Panc1 (cell line): ENCODE results near the gene LMBRD1. TPM values are rescaled to one million over a fixed set of nuclear protein-coding genes. Genes with fewer than 3 reads are reported as not detected.
"Not testable (repeated sequence)": the region's sequence is repeated elsewhere in the genome, so short reads cannot be mapped to it uniquely, and the experiment has no call there.

Source experiments
- ATAC-seq: fragments of 200-7000 bp; cut with Tn5 transposase; 2 replicates; pipeline ENCODE4 v1.9.1; 2020; ENCODE audit warnings: mild to moderate bottlenecking, moderate library complexity
- BruUV-seq: library from RNA; stranded (reverse); fragments of 400-500 nt; replicated peaks from 2 replicates; lab custom pipeline; 2021; lab: Mats Ljungman, UMichigan
- CTCF ChIA-PET: fragments of 300-600 bp; sonication (Branson Sonifier 250); formaldehyde crosslinking; loops from one replicate; lab custom pipeline; 2022; ENCODE audit warnings: antibody characterized with exemption; lab: Charles Lee
- POLR2A ChIA-PET: fragments of 300-600 bp; sonication (Branson Sonifier 250); formaldehyde crosslinking; loops from one replicate; lab custom pipeline; 2022; ENCODE audit warnings: antibody characterized with exemption; lab: Charles Lee
- DNase-seq: peaks from one replicate; pipeline ENCODE4 v3.0.0-alpha.2; 2010; ENCODE audit warnings: low read depth, low spot score
- H3K27ac ChIP-seq: 2 replicates; pipeline ENCODE4 v1.5.1; 2011; ENCODE audit warnings: mild to moderate bottlenecking, low read length, inconsistent platforms
- H3K27me3 ChIP-seq: fragments of 200-500 bp; sonication (Bioruptor generic); 2 replicates; pipeline ENCODE4 v1.6.0; 2014; ENCODE audit warnings: low read length, inconsistent platforms; ENCODE audit not compliant: control insufficient read depth, insufficient read depth
- H3K36me3 ChIP-seq: fragments of 200-500 bp; sonication (Bioruptor generic); 2 replicates; pipeline ENCODE4 v1.5.1; 2014; ENCODE audit warnings: inconsistent platforms, mild to moderate bottlenecking, low read length, moderate library complexity; ENCODE audit not compliant: control insufficient read depth, insufficient read depth
- H3K4me1 ChIP-seq: 2 replicates; pipeline ENCODE4 v1.5.1; 2011; ENCODE audit warnings: inconsistent platforms, mild to moderate bottlenecking, low read length, moderate library complexity; ENCODE audit not compliant: control insufficient read depth, insufficient read depth
- H3K4me3 ChIP-seq, 2 experiments: 2 replicates each; pipeline ENCODE4 v1.5.1; 2011 to 2012; ENCODE audit warnings: low read depth in 2 of 2, low read length in 2 of 2, mild to moderate bottlenecking in 2 of 2, inconsistent platforms in 1 of 2, moderate library complexity in 1 of 2
- H3K9me3 ChIP-seq: fragments of 200-500 bp; sonication (Bioruptor generic); 2 replicates; pipeline ENCODE4 v1.5.1; 2014; ENCODE audit warnings: low read depth, mild to moderate bottlenecking, inconsistent platforms, low read length, moderate library complexity; ENCODE audit not compliant: control insufficient read depth, insufficient read depth
- CTCF ChIP-seq: fragments of 450-650 bp; IDR thresholded peaks from 2 replicates; pipeline ENCODE4 v1.5.1; 2017; ENCODE audit warnings: mild to moderate bottlenecking
- POLR2AphosphoS5 ChIP-seq: IDR thresholded peaks from 2 replicates; pipeline ENCODE4 v1.6.1; 2012; ENCODE audit warnings: mild to moderate bottlenecking, low read depth, low read length, moderate library complexity
- REST ChIP-seq, 2 experiments: IDR thresholded peaks; 2 replicates each; pipeline ENCODE4 v1.6.1; 2011 to 2012; ENCODE audit warnings: low read depth in 2 of 2, control low read depth in 1 of 2, low read length in 1 of 2, mild to moderate bottlenecking in 1 of 2, moderate library complexity in 1 of 2; ENCODE audit not compliant: insufficient read depth in 1 of 2
- SIN3A ChIP-seq: IDR thresholded peaks from 2 replicates; pipeline ENCODE4 v1.6.1; 2012; ENCODE audit warnings: low read depth, mild to moderate bottlenecking, low read length, moderate library complexity, borderline replicate concordance; ENCODE audit not compliant: insufficient read depth
- TCF7L2 ChIP-seq: IDR thresholded peaks from 2 replicates; pipeline ENCODE4 v1.6.1; 2011; ENCODE audit warnings: mild to moderate bottlenecking, low read depth, low read length, inconsistent platforms
- in situ Hi-C: cut with HindIII; loops from 2 replicates; pipeline ENCODE4 v1.10.0; 2016; ENCODE audit warnings: low sequenced_read_pairs, low pct_unique_long_range_greater_than_20kb
- intact Hi-C: fragments of 100-400 bp; cut with micrococcal nuclease; formaldehyde crosslinking; loops from one replicate; pipeline ENCODE4 v1.10.0; 2022; ENCODE audit not compliant: unreplicated experiment
- total RNA-seq: library from RNA; stranded (reverse); gene quantifications from one replicate; pipeline ENCODE4 v1.2.1, GENCODE V29; 2021; ENCODE audit not compliant: unreplicated experiment

Gene LMBRD1
- total RNA-seq, 1 experiment from 2014 or later: 17.9 TPM

- Histone ChIP-seq H3K36me3 (no peaks in the 10 kb centered on the region), H3K4me1 (peaks cover 3% of the 10 kb centered on the region), H3K27me3 (no peaks in the 10 kb centered on the region), H3K27ac (no peak overlapping the region), H3K4me3 (no peak overlapping the region), H3K9me3 (no peaks in the 10 kb centered on the region)
- no peak for TF ChIP-seq POLR2AphosphoS5
- TF ChIP-seq TCF7L2: no peak
- no peak for TF ChIP-seq CTCF
- no peak for TF ChIP-seq REST (IDR thresholded peaks at IDR 0.05; ENCODE audit: insufficient read depth in 1 of 2, low read depth in 2 of 2, low read length in 1 of 2)
- no peak for TF ChIP-seq SIN3A
- BruUV-seq: no TSS peak
- in situ Hi-C loops (no loop called here), intact Hi-C loops (no loop called here)
- CTCF ChIA-PET: no interaction called here
- no peak for DNase-seq
- no peak for ATAC-seq
- POLR2A ChIA-PET: no interaction called here
Observed at GRCh38 chr6:69790629-69791028, 6.2 kb downstream of the LMBRD1 start.

- no peak for TF ChIP-seq SIN3A
- TF ChIP-seq TCF7L2: no peak
- no peak for TF ChIP-seq POLR2AphosphoS5
- no peak for TF ChIP-seq REST (IDR thresholded peaks at IDR 0.05; ENCODE audit: insufficient read depth in 1 of 2, low read depth in 2 of 2, low read length in 1 of 2)
- no peak for TF ChIP-seq CTCF
- Histone ChIP-seq H3K4me3 (no peak overlapping the region), H3K36me3 (no peaks in the 10 kb centered on the region), H3K9me3 (no peaks in the 10 kb centered on the region), H3K27me3 (no peaks in the 10 kb centered on the region), H3K4me1 (no peaks in the 10 kb centered on the region), H3K27ac (no peak overlapping the region)
- POLR2A ChIA-PET: no interaction called here
- BruUV-seq: no TSS peak
- intact Hi-C loops: no loop called here
- in situ Hi-C loops: no loop called here
- ATAC-seq (no peak), DNase-seq (no peak)
- CTCF ChIA-PET: no interaction called here
Observed at GRCh38 chr6:69789578-69789977, 7.2 kb downstream of the LMBRD1 start.

- DNase-seq, H3K27ac ChIP-seq, H3K36me3 ChIP-seq, H3K4me3 ChIP-seq, BruUV-seq, H3K27me3 ChIP-seq, intact Hi-C loops, POLR2A ChIA-PET, H3K4me1 ChIP-seq, H3K9me3 ChIP-seq, in situ Hi-C loops, ATAC-seq, CTCF ChIA-PET: not testable (repeated sequence)
Observed at GRCh38 chr6:69787436-69787835, 9.4 kb downstream of the LMBRD1 start.
